Lower leg skin (tissue), 3 donors: ENCODE data around the gene PPP4C.

Experiments
- CTCF ChIP-seq, 3 donors: fragments of 450-650 bp; IDR thresholded peaks; one replicate each; pipeline ENCODE4 v1.5.1; 2016; ENCODE audit warnings: antibody characterized with exemption in 3 of 3, mild to moderate bottlenecking in 3 of 3, moderate library complexity in 2 of 3
- POLR2A ChIP-seq, 2 donors: fragments of 450-650 bp; IDR thresholded peaks; one replicate each; pipeline ENCODE4 v1.6.1; 2016 to 2017; ENCODE audit warnings: antibody characterized with exemption in 2 of 2, mild to moderate bottlenecking in 1 of 2, moderate library complexity in 1 of 2

- TF ChIP-seq CTCF (IDR thresholded peaks at IDR 0.05) (no peak), POLR2A (IDR thresholded peaks at IDR 0.05) (no peak)
Observed at GRCh38 chr16:30063278-30063892, 12.4 kb upstream of the PPP4C start.
